Chondrocyte (in vitro differentiated cells): Measurements from ENCODE around the gene NT5E. TPM values are rescaled to one million over a fixed set of nuclear protein-coding genes. Genes with fewer than 3 reads are reported as not detected.
"Not testable (repeated sequence)": the region's sequence is repeated elsewhere in the genome, so short reads cannot be mapped to it uniquely, and the experiment has no call there.

ENCODE experiments used
- DNase-seq: peaks from one replicate; pipeline ENCODE4 v3.0.0; 2021; ENCODE audit warnings: mixed read lengths, low spot score
- H3K27ac Mint-ChIP-seq: one replicate; pipeline ENCODE4 v1.8.0; 2021; ENCODE audit warnings: mild to moderate bottlenecking, moderate library complexity, mixed read lengths; ENCODE audit not compliant: unreplicated experiment
- H3K27me3 Mint-ChIP-seq: 2 replicates; pipeline ENCODE4 v1.8.0; 2021; ENCODE audit warnings: low read depth, mixed read lengths
- H3K36me3 Mint-ChIP-seq: 2 replicates; pipeline ENCODE4 v1.8.0; 2021; ENCODE audit warnings: low read depth, mixed read lengths
- H3K4me1 Mint-ChIP-seq: 2 replicates; pipeline ENCODE4 v1.8.0; 2021; ENCODE audit warnings: low read depth, mild to moderate bottlenecking, mixed read lengths
- H3K4me3 Mint-ChIP-seq: one replicate; pipeline ENCODE4 v1.8.0; 2021; ENCODE audit warnings: mild to moderate bottlenecking, moderate library complexity, mixed read lengths; ENCODE audit not compliant: unreplicated experiment
- H3K9me3 Mint-ChIP-seq: 2 replicates; pipeline ENCODE4 v1.8.0; 2021; ENCODE audit warnings: low read depth, mixed read lengths
- total RNA-seq: library from RNA; stranded (reverse); gene quantifications from 3 replicates; pipeline ENCODE4 v1.2.1, GENCODE V29; 2021
- TF ChIP-seq, protein P1 (sequence below): fragments of 200-600 bp; sonication (generic); IDR thresholded peaks from 2 replicates; pipeline ENCODE4 v1.5.0; 2021; ENCODE audit warnings: antibody characterized with exemption, mild to moderate bottlenecking, moderate library complexity

The NT5E gene
- total RNA-seq, 1 donor from 2014 or later = 49.0 TPM

GRCh38 chr6:85403331-85404015 is 46.4 kb upstream of the NT5E start:
- no peaks in the 10 kb centered on the region for H3K9me3 Mint-ChIP-seq
- TF ChIP-seq, protein P1, sequence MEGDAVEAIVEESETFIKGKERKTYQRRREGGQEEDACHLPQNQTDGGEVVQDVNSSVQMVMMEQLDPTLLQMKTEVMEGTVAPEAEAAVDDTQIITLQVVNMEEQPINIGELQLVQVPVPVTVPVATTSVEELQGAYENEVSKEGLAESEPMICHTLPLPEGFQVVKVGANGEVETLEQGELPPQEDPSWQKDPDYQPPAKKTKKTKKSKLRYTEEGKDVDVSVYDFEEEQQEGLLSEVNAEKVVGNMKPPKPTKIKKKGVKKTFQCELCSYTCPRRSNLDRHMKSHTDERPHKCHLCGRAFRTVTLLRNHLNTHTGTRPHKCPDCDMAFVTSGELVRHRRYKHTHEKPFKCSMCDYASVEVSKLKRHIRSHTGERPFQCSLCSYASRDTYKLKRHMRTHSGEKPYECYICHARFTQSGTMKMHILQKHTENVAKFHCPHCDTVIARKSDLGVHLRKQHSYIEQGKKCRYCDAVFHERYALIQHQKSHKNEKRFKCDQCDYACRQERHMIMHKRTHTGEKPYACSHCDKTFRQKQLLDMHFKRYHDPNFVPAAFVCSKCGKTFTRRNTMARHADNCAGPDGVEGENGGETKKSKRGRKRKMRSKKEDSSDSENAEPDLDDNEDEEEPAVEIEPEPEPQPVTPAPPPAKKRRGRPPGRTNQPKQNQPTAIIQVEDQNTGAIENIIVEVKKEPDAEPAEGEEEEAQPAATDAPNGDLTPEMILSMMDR = no peak
- peak overlapping the region; percentile 29 for H3K4me3 Mint-ChIP-seq
- no peaks in the 10 kb centered on the region for H3K27me3 Mint-ChIP-seq
- no peaks in the 10 kb centered on the region for H3K36me3 Mint-ChIP-seq
- H3K4me1 Mint-ChIP-seq = peaks cover 84% of the 10 kb centered on the region
- DNase-seq = no peak
- peak overlapping the region; percentile 96 for H3K27ac Mint-ChIP-seq

- Mint-ChIP-seq H3K27ac (peak overlapping the region; percentile 96), H3K4me3 (peak overlapping the region; percentile 29), H3K4me1 (peaks cover 84% of the 10 kb centered on the region)
- H3K36me3 Mint-ChIP-seq, H3K9me3 Mint-ChIP-seq, H3K27me3 Mint-ChIP-seq, DNase-seq: not testable (repeated sequence)
These were observed 45.8 kb upstream of the NT5E start for GRCh38 chr6:85404016-85404563.

- Mint-ChIP-seq H3K4me3 (peak overlapping the region; percentile 29), H3K36me3 (no peaks in the 10 kb centered on the region), H3K9me3 (no peaks in the 10 kb centered on the region), H3K27me3 (no peaks in the 10 kb centered on the region), H3K4me1 (peaks cover 80% of the 10 kb centered on the region), H3K27ac (peak overlapping the region; percentile 96)
- no peak for DNase-seq
- TF ChIP-seq, protein P1 = peak; percentile 59
These were observed 45.2 kb upstream of the NT5E start for GRCh38 chr6:85404564-85405174.

GRCh38 chr6:85405175-85405852 is 44.6 kb upstream of the NT5E start:
- H3K4me1 Mint-ChIP-seq = peaks cover 74% of the 10 kb centered on the region
- peak overlapping the region; percentile 29 for H3K4me3 Mint-ChIP-seq
- H3K36me3 Mint-ChIP-seq = no peaks in the 10 kb centered on the region
- no peaks in the 10 kb centered on the region for H3K9me3 Mint-ChIP-seq
- H3K27ac Mint-ChIP-seq = peak overlapping the region; percentile 96
- TF ChIP-seq, protein P1 = no peak
- no peaks in the 10 kb centered on the region for H3K27me3 Mint-ChIP-seq
- DNase-seq = no peak

DNA sequence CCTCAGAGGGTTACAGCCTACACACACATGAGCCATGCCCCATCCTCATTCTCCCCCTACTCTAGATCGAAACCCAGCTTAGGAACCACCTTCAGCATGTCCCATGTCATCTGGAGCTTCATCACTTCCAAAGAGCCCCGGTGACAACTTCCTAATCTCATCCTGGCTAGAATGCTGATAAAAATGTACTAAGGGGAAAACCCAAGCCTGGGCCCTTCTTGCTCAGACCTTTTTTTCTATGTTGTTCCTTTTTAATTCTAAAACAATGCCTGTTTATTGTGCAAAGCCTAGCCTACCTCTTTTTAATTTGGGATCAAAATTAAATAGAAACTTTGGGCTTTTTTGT is 44.1 kb upstream of the NT5E start:
- H3K27ac Mint-ChIP-seq = peak overlapping the region; percentile 96
- no peaks in the 10 kb centered on the region for H3K36me3 Mint-ChIP-seq
- TF ChIP-seq, protein P1 = no peak
- H3K27me3 Mint-ChIP-seq = no peaks in the 10 kb centered on the region
- no peak overlapping the region for H3K4me3 Mint-ChIP-seq
- H3K4me1 Mint-ChIP-seq = peaks cover 68% of the 10 kb centered on the region
- no peak for DNase-seq
- H3K9me3 Mint-ChIP-seq = no peaks in the 10 kb centered on the region
